Lung (tissue), 12 donors: ENCODE results near the gene BCAN. TPM values are rescaled to one million over a fixed set of nuclear protein-coding genes. Genes with fewer than 3 reads are reported as not detected.
A peak's percentile ranks its signal among the peaks of the same experiment; 100 is the strongest.

Experiments
- ATAC-seq: fragments of 200-7000 bp; cut with Tn5 transposase; one replicate; pipeline ENCODE4 v1.9.1; 2020; ENCODE audit warnings: moderate number of reproducible peaks; ENCODE audit not compliant: insufficient read depth, low FRiP score
- DNase-seq, 3 donors: peaks; one replicate each; pipeline ENCODE4 v3.0.0-alpha.2; 2013 to 2017
- H3K27ac ChIP-seq, 2 donors: one replicate each; pipeline ENCODE4 v1.5.1; 2013; ENCODE audit warnings: mild to moderate bottlenecking in 2 of 2, moderate library complexity in 2 of 2, control low read depth in 1 of 2, inconsistent platforms in 1 of 2, low read depth in 1 of 2, low read length in 1 of 2
- H3K27me3 ChIP-seq, 3 donors: one replicate each; pipeline ENCODE4 v1.5.1; 2013; ENCODE audit warnings: low read length in 2 of 3; ENCODE audit not compliant: control insufficient read depth in 3 of 3, insufficient read depth in 3 of 3
- H3K36me3 ChIP-seq, 4 donors: one replicate each; pipeline ENCODE4 v1.5.1; 2013; ENCODE audit warnings: low read length in 4 of 4, mild to moderate bottlenecking in 1 of 4, moderate library complexity in 1 of 4; ENCODE audit not compliant: control insufficient read depth in 4 of 4, insufficient read depth in 4 of 4
- H3K4me1 ChIP-seq, 5 donors: one replicate each; pipeline ENCODE4 v1.5.1; 2013; ENCODE audit warnings: low read length in 5 of 5, mild to moderate bottlenecking in 2 of 5, moderate library complexity in 1 of 5; ENCODE audit not compliant: control insufficient read depth in 5 of 5, insufficient read depth in 5 of 5
- H3K4me3 ChIP-seq: one replicate; pipeline ENCODE4 v1.5.1; 2013; ENCODE audit warnings: mild to moderate bottlenecking, control low read depth, moderate library complexity
- H3K9ac ChIP-seq, 2 donors: one replicate each; pipeline ENCODE4 v1.5.1; 2013; ENCODE audit warnings: low read length in 2 of 2, control low read depth in 1 of 2; ENCODE audit not compliant: insufficient read depth in 1 of 2
- H3K9me3 ChIP-seq, 4 donors: one replicate each; pipeline ENCODE4 v1.5.1; 2013; ENCODE audit warnings: low read length in 3 of 4, mild to moderate bottlenecking in 1 of 4, moderate library complexity in 1 of 4; ENCODE audit not compliant: control insufficient read depth in 4 of 4, insufficient read depth in 3 of 4
- CTCF ChIP-seq: IDR thresholded peaks from 2 replicates; pipeline ENCODE4 v1.5.1; 2012; ENCODE audit warnings: mild to moderate bottlenecking; ENCODE audit errors: control extremely low read depth, extremely low read depth
- WGBS, 2 donors: extraction: QIAGEN DNeasy Blood & Tissue Kit; methylation state at CpG; one replicate each; pipeline ENCODE4 v1.1.7; 2013; 5-methylcytosine and 5-hydroxymethylcytosine counted together
- polyA plus RNA-seq, 2 donors: library from polyadenylated mRNA; stranded (reverse); fragments of 200-250 nt; gene quantifications; one replicate each; pipeline ENCODE4 v1.2.1, GENCODE V29; 2013
- total RNA-seq, 2 donors: library from RNA; depleted of rRNA in 1 of 2; stranded (reverse); fragments of >200 nt in 1 of 2; gene quantifications; one replicate each; pipeline ENCODE4 v1.2.1, GENCODE V29; 2014 to 2021
- donor health status: control.
- donor health status: control.
- donor health status: Bipolar disorder and iron deficiency.
- donor health status: healthy.
- donor health status: DM: yes; HTN: yes; CAD: no.

BCAN gene
- total and polyA plus RNA-seq, 4 donors, result 0.05 to 1.1 (median 0.12) TPM

GRCh38 chr1:156623946-156624813 lies 17.7 kb upstream of the BCAN start:
- peak; percentile 51 to 65 (median 51) for DNase-seq
- Histone ChIP-seq H3K4me1 (peaks cover 0 to 18% (median 3%) of the 10 kb centered on the region in 5 donors), H3K9me3 (peaks cover 0 to 5% (median 0%) of the 10 kb centered on the region in 4 donors), H3K27me3 (peaks cover 5 to 64% (median 44%) of the 10 kb centered on the region in 3 donors), H3K36me3 (no peaks in the 10 kb centered on the region), H3K27ac (peak overlapping the region in 1 of 2 donors; percentile 28), H3K4me3 (no peak overlapping the region), H3K9ac (no peak overlapping the region)
- ATAC-seq, result no peak
- TF ChIP-seq CTCF, result no peak
- 1 to 2% methylated on average over 78 to 87 of the region's 87 CpGs for WGBS, 2 donors

- 3 to 4% methylated on average over 47 to 54 of the region's 55 CpGs for WGBS, 2 donors
- peaks cover 0 to 5% (median 0%) of the 10 kb centered on the region in 4 donors for H3K9me3 ChIP-seq
- H3K27ac ChIP-seq, result no peak overlapping the region
- no peak overlapping the region for H3K9ac ChIP-seq
- DNase-seq (no peak), ATAC-seq (no peak)
- TF ChIP-seq CTCF, result no peak
- peaks cover 0 to 18% (median 3%) of the 10 kb centered on the region in 5 donors for H3K4me1 ChIP-seq
- H3K36me3 ChIP-seq, result no peaks in the 10 kb centered on the region
- H3K4me3 ChIP-seq, result peak overlapping the region; percentile 34
- peaks cover 5 to 59% (median 41%) of the 10 kb centered on the region in 3 donors for H3K27me3 ChIP-seq
These were observed 17.0 kb upstream of the BCAN start for GRCh38 chr1:156624814-156625435.

- Histone ChIP-seq H3K27ac (no peak overlapping the region), H3K4me3 (no peak overlapping the region), H3K4me1 (peaks cover 0 to 18% (median 3%) of the 10 kb centered on the region in 5 donors), H3K36me3 (no peaks in the 10 kb centered on the region), H3K27me3 (peaks cover 5 to 56% (median 37%) of the 10 kb centered on the region in 3 donors), H3K9me3 (peaks cover 0 to 5% (median 0%) of the 10 kb centered on the region in 4 donors), H3K9ac (no peak overlapping the region)
- ATAC-seq (peak; percentile 56), DNase-seq (peak; percentile 51 to 64 (median 60))
- peak; percentile 63 for TF ChIP-seq CTCF
- WGBS, 2 donors, result 2 to 3% methylated on average over 45 of the region's 45 CpGs
These were observed 16.4 kb upstream of the BCAN start for GRCh38 chr1:156625436-156626078.
